ENCODE results near the gene NLRC5.

GRCh38 chr16:56939801-56940200 is 49.6 kb upstream of the NLRC5 start:
- TF ChIP-seq CTCF (IDR thresholded peaks at IDR 0.05; ENCODE audit: borderline replicate concordance, extremely low read depth, low read length, poor library complexity, severe bottlenecking) (no peak), EZH2 (IDR thresholded peaks at IDR 0.05; ENCODE audit: borderline replicate concordance, low read depth, low read length, severe bottlenecking) (no peak)

Data from DND-41 (cell line).